WTC11 (cell line): ENCODE measurements around the gene CKM. TPM values are rescaled to one million over a fixed set of nuclear protein-coding genes. Genes with fewer than 3 reads are reported as not detected.

Source experiments
- ATAC-seq: fragments of 200-7000 bp; cut with Tn5 transposase; 2 replicates; pipeline ENCODE4 v1.10.0; 2021; ENCODE audit warnings: mild to moderate bottlenecking, moderate library complexity
- CTCF ChIA-PET: fragments of 300-600 bp; sonication (Branson Sonifier 250); formaldehyde crosslinking; loops from one replicate; lab custom pipeline; 2021; ENCODE audit warnings: antibody characterized with exemption; lab: Charles Lee
- POLR2A ChIA-PET: fragments of 350-600 bp; sonication (Branson Sonifier 250); formaldehyde crosslinking; loops from one replicate; lab custom pipeline; 2021; ENCODE audit warnings: antibody characterized with exemption; lab: Charles Lee
- DNase-seq: peaks from one replicate; pipeline ENCODE4 v3.0.0; 2021; ENCODE audit warnings: low spot score
- H3K27ac Mint-ChIP-seq: 2 replicates; pipeline ENCODE4 v1.8.0; 2021; ENCODE audit warnings: mixed read lengths
- H3K27me3 Mint-ChIP-seq: 2 replicates; pipeline ENCODE4 v1.8.0; 2021; ENCODE audit warnings: low read depth, mild to moderate bottlenecking, moderate library complexity, mixed read lengths
- H3K36me3 Mint-ChIP-seq: 2 replicates; pipeline ENCODE4 v1.8.0; 2021; ENCODE audit warnings: mixed read lengths
- H3K4me1 Mint-ChIP-seq: 2 replicates; pipeline ENCODE4 v1.8.0; 2022; ENCODE audit warnings: mixed read lengths
- H3K4me3 Mint-ChIP-seq: 2 replicates; pipeline ENCODE4 v1.8.0; 2021; ENCODE audit warnings: mild to moderate bottlenecking, moderate library complexity, mixed read lengths
- H3K9me3 Mint-ChIP-seq: 2 replicates; pipeline ENCODE4 v1.8.0; 2021; ENCODE audit warnings: mixed read lengths
- AFF4 ChIP-seq: sonication (generic); formaldehyde crosslinking; IDR thresholded peaks from 2 replicates; pipeline ENCODE4 v1.8.1; 2023; ENCODE audit warnings: mild to moderate bottlenecking, missing genetic modification reagents, borderline replicate concordance
- AR ChIP-seq: fragments of 250-450 bp; sonication (Bioruptor Pico); IDR thresholded peaks from 2 replicates; pipeline ENCODE4 v1.9.0; 2021; ENCODE audit warnings: mild to moderate bottlenecking
- ATF1 ChIP-seq: sonication (generic); formaldehyde crosslinking; IDR thresholded peaks from 2 replicates; pipeline ENCODE4 v1.8.1; 2023; ENCODE audit warnings: mild to moderate bottlenecking, moderate library complexity, missing genetic modification reagents
- CBFB ChIP-seq: sonication (generic); formaldehyde crosslinking; IDR thresholded peaks from 2 replicates; pipeline ENCODE4 v1.8.1; 2022; ENCODE audit warnings: mild to moderate bottlenecking, low read depth, missing genetic modification reagents
- CREB1 ChIP-seq: sonication (generic); formaldehyde crosslinking; IDR thresholded peaks from 2 replicates; pipeline ENCODE4 v1.8.0; 2023; ENCODE audit warnings: mild to moderate bottlenecking, missing genetic modification reagents
- ETV6 ChIP-seq: sonication (generic); formaldehyde crosslinking; IDR thresholded peaks from 2 replicates; pipeline ENCODE4 v1.8.1; 2022; ENCODE audit warnings: mild to moderate bottlenecking, missing genetic modification reagents
- FOXK1 ChIP-seq: sonication (generic); formaldehyde crosslinking; IDR thresholded peaks from 2 replicates; pipeline ENCODE4 v1.8.0; 2022; ENCODE audit warnings: mild to moderate bottlenecking, moderate library complexity, missing genetic modification reagents
- GRHL2 ChIP-seq: fragments of 250-450 bp; sonication (Bioruptor Pico); IDR thresholded peaks from 2 replicates; pipeline ENCODE4 v1.8.0; 2022; ENCODE audit warnings: mild to moderate bottlenecking, moderate library complexity; ENCODE audit not compliant: insufficient replicate concordance, severe bottlenecking
- IRF1 ChIP-seq: sonication (generic); formaldehyde crosslinking; IDR thresholded peaks from 2 replicates; pipeline ENCODE4 v1.8.0; 2023; ENCODE audit warnings: missing genetic modification reagents
- JUN ChIP-seq: sonication (generic); formaldehyde crosslinking; IDR thresholded peaks from 2 replicates; pipeline ENCODE4 v1.8.0; 2023; ENCODE audit warnings: mild to moderate bottlenecking, missing genetic modification reagents
- MAX ChIP-seq: sonication (generic); formaldehyde crosslinking; IDR thresholded peaks from 2 replicates; pipeline ENCODE4 v1.8.0; 2022; ENCODE audit warnings: mild to moderate bottlenecking, missing genetic modification reagents
- NFE2L1 ChIP-seq: sonication (generic); formaldehyde crosslinking; IDR thresholded peaks from 2 replicates; pipeline ENCODE4 v1.8.1; 2023; ENCODE audit warnings: missing genetic modification reagents
- NFYB ChIP-seq: sonication (generic); formaldehyde crosslinking; conservative IDR thresholded peaks from 2 replicates; pipeline ENCODE4 v1.8.0; 2022; ENCODE audit warnings: low read depth, missing genetic modification reagents
- NR3C1 ChIP-seq: sonication (generic); formaldehyde crosslinking; conservative IDR thresholded peaks from 2 replicates; pipeline ENCODE4 v1.8.1; 2023; ENCODE audit warnings: low read depth, mild to moderate bottlenecking, missing genetic modification reagents
- PREB ChIP-seq: sonication (generic); formaldehyde crosslinking; IDR thresholded peaks from 2 replicates; pipeline ENCODE4 v1.8.1; 2022; ENCODE audit warnings: mild to moderate bottlenecking, missing genetic modification reagents, moderate library complexity, borderline replicate concordance
- SMAD4 ChIP-seq: sonication (generic); formaldehyde crosslinking; IDR thresholded peaks from 2 replicates; pipeline ENCODE4 v1.8.0; 2022; ENCODE audit warnings: mild to moderate bottlenecking, missing genetic modification reagents
- SP1 ChIP-seq: sonication (generic); formaldehyde crosslinking; conservative IDR thresholded peaks from 2 replicates; pipeline ENCODE4 v1.8.1; 2022; ENCODE audit warnings: missing genetic modification reagents
- STAT6 ChIP-seq: sonication (generic); formaldehyde crosslinking; conservative IDR thresholded peaks from 2 replicates; pipeline ENCODE4 v1.8.1; 2023; ENCODE audit warnings: mild to moderate bottlenecking, low read depth, missing genetic modification reagents, moderate library complexity
- TP53 ChIP-seq: sonication (generic); formaldehyde crosslinking; IDR thresholded peaks from 2 replicates; pipeline ENCODE4 v1.8.1; 2023; ENCODE audit warnings: mild to moderate bottlenecking, missing genetic modification reagents
- ZMAT4 ChIP-seq: fragments of 250-450 bp; sonication (Bioruptor Pico); IDR thresholded peaks from 2 replicates; pipeline ENCODE4 v1.9.0; 2021; ENCODE audit warnings: mild to moderate bottlenecking
- ZNF138 ChIP-seq: sonication (generic); formaldehyde crosslinking; conservative IDR thresholded peaks from 2 replicates; pipeline ENCODE4 v1.8.1; 2022; ENCODE audit warnings: mild to moderate bottlenecking, moderate library complexity, missing genetic modification reagents
- ZNF263 ChIP-seq: sonication (generic); formaldehyde crosslinking; IDR thresholded peaks from 2 replicates; pipeline ENCODE4 v1.8.1; 2022; ENCODE audit warnings: low read depth, mild to moderate bottlenecking, moderate library complexity, missing genetic modification reagents
- ZNF512 ChIP-seq: sonication (generic); formaldehyde crosslinking; IDR thresholded peaks from 2 replicates; pipeline ENCODE4 v1.8.1; 2022; ENCODE audit warnings: missing genetic modification reagents, borderline replicate concordance
- total RNA-seq: library from RNA; stranded (reverse); gene quantifications from 3 replicates; pipeline ENCODE4 v1.2.3, GENCODE V29; 2021

The CKM gene
- total RNA-seq, 1 experiment from 2014 or later: not detected

GRCh38 chr19:45362291-45362690, 39.6 kb upstream of the CKM start:
- Mint-ChIP-seq H3K36me3 (peaks cover 51% of the 10 kb centered on the region), H3K27ac (no peak overlapping the region), H3K27me3 (no peaks in the 10 kb centered on the region), H3K4me1 (no peaks in the 10 kb centered on the region), H3K4me3 (no peak overlapping the region), H3K9me3 (no peaks in the 10 kb centered on the region)
- CTCF ChIA-PET: no interaction called here
- no peak for ATAC-seq
- no peak for DNase-seq
- POLR2A ChIA-PET: no interaction called here
- TF ChIP-seq NFE2L1 (CRISPR knock-in tag) (no peak), JUN (CRISPR knock-in tag) (no peak), IRF1 (CRISPR knock-in tag) (no peak), CBFB (CRISPR knock-in tag) (no peak), ZNF512 (CRISPR knock-in tag) (no peak), MAX (CRISPR knock-in tag) (no peak), NR3C1 (CRISPR knock-in tag) (no peak), CREB1 (CRISPR knock-in tag) (no peak), FOXK1 (CRISPR knock-in tag) (no peak), AR (CRISPR knock-in tag) (no peak), ETV6 (CRISPR knock-in tag) (no peak), AFF4 (CRISPR knock-in tag) (no peak), ZMAT4 (CRISPR knock-in tag) (no peak), SP1 (CRISPR knock-in tag) (no peak), SMAD4 (CRISPR knock-in tag) (no peak)

- Mint-ChIP-seq H3K36me3 (peaks cover 57% of the 10 kb centered on the region), H3K9me3 (no peaks in the 10 kb centered on the region), H3K27ac (no peak overlapping the region), H3K4me1 (no peaks in the 10 kb centered on the region), H3K27me3 (no peaks in the 10 kb centered on the region), H3K4me3 (no peak overlapping the region)
- no peak for DNase-seq
- CTCF ChIA-PET: no interaction called here
- ATAC-seq: no peak
- POLR2A ChIA-PET: interaction anchor here (0.7 kb wide), 1 partner anchor 53 kb away, joined by 3 read pairs; no protein-coding TSS in a partner anchor
- no peak for TF ChIP-seq STAT6 (CRISPR knock-in tag)
- TF ChIP-seq ZNF263 (CRISPR knock-in tag): no peak
- TF ChIP-seq PREB (CRISPR knock-in tag): no peak
- TF ChIP-seq SP1 (CRISPR knock-in tag): no peak
- no peak for TF ChIP-seq ZNF138 (CRISPR knock-in tag)
- TF ChIP-seq NFYB (CRISPR knock-in tag): no peak
- TF ChIP-seq TP53: no peak
- no peak for TF ChIP-seq ATF1 (CRISPR knock-in tag)
- TF ChIP-seq GRHL2: no peak
Measured at GRCh38 chr19:45361608-45362007, 38.9 kb upstream of the CKM start.
